ENCODE measurements around the gene LONRF3.

GRCh38 chrX:118964252-118964651 is 10.2 kb upstream of the LONRF3 start:
- no peak for TF ChIP-seq FOXM1 (IDR thresholded peaks at IDR 0.05; ENCODE audit: borderline replicate concordance)
- no peak for TF ChIP-seq ARNT (IDR thresholded peaks at IDR 0.05)
- TF ChIP-seq ZNF384 (IDR thresholded peaks at IDR 0.05), result no peak
- no peak for TF ChIP-seq LEF1 (IDR thresholded peaks at IDR 0.05; ENCODE audit: borderline replicate concordance)
- TF ChIP-seq SP1 (IDR thresholded peaks at IDR 0.05), result no peak
